GM19438 (cell line): Measurements from ENCODE around the gene ECHS1.
"Not testable (repeated sequence)": the region's sequence is repeated elsewhere in the genome, so short reads cannot be mapped to it uniquely, and the experiment has no call there.

Experiments
- ATAC-seq: cut with Tn5 transposase; IDR thresholded peaks from one replicate; pipeline ENCODE4 v1.9.1; 2021; ENCODE audit warnings: low read depth; ENCODE audit not compliant: unreplicated experiment

Gene ECHS1

GRCh38 chr10:133373174-133374090 is at the start of gene ECHS1:
ECHS1 (minus strand) TSS chr10:133373354; CDS start chr10:133373333, 21 bp downstream.
- peak; percentile 94 for ATAC-seq

GRCh38 chr10:133422223-133422806 is 49.2 kb upstream of the ECHS1 start:
- ATAC-seq: no peak

- ATAC-seq: no peak
Measured at GRCh38 chr10:133421336-133422222, 48.4 kb upstream of the ECHS1 start.

GRCh38 chr10:133420579-133420978 is 47.4 kb upstream of the ECHS1 start:
- no peak for ATAC-seq

GRCh38 chr10:133420028-133420427 is 46.9 kb upstream of the ECHS1 start:
- no peak for ATAC-seq

GRCh38 chr10:133419211-133419950 is 46.2 kb upstream of the ECHS1 start:
- no peak for ATAC-seq

- ATAC-seq: no peak
Measured at GRCh38 chr10:133418289-133418993, 45.3 kb upstream of the ECHS1 start.

GRCh38 chr10:133415752-133416151 is 42.6 kb upstream of the ECHS1 start:
- ATAC-seq: no peak

GRCh38 chr10:133414401-133414800 is 41.2 kb upstream of the ECHS1 start:
- not testable (repeated sequence) for ATAC-seq

GRCh38 chr10:133412381-133412711 is 39.2 kb upstream of the ECHS1 start:
- ATAC-seq: no peak

GRCh38 chr10:133411523-133412380 is 38.6 kb upstream of the ECHS1 start:
- no peak for ATAC-seq

- ATAC-seq: peak; percentile 57
Measured at GRCh38 chr10:133405844-133406527, 32.8 kb upstream of the ECHS1 start.

GRCh38 chr10:133405272-133405671 is 32.1 kb upstream of the ECHS1 start:
- ATAC-seq: no peak

- ATAC-seq: no peak
Measured at GRCh38 chr10:133403784-133404183, 30.6 kb upstream of the ECHS1 start.

- ATAC-seq: no peak
Measured at GRCh38 chr10:133403359-133403758, 30.2 kb upstream of the ECHS1 start.

GRCh38 chr10:133401981-133402725 is 29.0 kb upstream of the ECHS1 start:
- ATAC-seq: no peak

- ATAC-seq: no peak
Measured at GRCh38 chr10:133401500-133401899, 28.3 kb upstream of the ECHS1 start.
